A549 treated with Mapracorat at 1 μM for 4 hours (cell line): ENCODE data around the gene KLHL11. TPM values are rescaled to one million over a fixed set of nuclear protein-coding genes. Genes with fewer than 3 reads are reported as not detected.

Source experiments
- total RNA-seq: library from RNA; stranded (reverse); fragments of 200-300 nt; extraction: Qiagen RNA extraction; gene quantifications from 5 replicates; pipeline ENCODE4 v1.2.3, GENCODE V29; 2022

KLHL11 gene, protein sequence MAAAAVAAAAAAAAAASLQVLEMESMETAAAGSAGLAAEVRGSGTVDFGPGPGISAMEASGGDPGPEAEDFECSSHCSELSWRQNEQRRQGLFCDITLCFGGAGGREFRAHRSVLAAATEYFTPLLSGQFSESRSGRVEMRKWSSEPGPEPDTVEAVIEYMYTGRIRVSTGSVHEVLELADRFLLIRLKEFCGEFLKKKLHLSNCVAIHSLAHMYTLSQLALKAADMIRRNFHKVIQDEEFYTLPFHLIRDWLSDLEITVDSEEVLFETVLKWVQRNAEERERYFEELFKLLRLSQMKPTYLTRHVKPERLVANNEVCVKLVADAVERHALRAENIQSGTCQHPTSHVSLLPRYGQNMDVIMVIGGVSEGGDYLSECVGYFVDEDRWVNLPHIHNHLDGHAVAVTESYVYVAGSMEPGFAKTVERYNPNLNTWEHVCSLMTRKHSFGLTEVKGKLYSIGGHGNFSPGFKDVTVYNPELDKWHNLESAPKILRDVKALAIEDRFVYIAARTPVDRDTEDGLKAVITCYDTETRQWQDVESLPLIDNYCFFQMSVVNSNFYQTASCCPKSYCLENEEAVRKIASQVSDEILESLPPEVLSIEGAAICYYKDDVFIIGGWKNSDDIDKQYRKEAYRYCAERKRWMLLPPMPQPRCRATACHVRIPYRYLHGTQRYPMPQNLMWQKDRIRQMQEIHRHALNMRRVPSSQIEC
- 2.0 to 3.0 TPM (median 2.9 TPM) in 5 replicates for total RNA-seq

DNA sequence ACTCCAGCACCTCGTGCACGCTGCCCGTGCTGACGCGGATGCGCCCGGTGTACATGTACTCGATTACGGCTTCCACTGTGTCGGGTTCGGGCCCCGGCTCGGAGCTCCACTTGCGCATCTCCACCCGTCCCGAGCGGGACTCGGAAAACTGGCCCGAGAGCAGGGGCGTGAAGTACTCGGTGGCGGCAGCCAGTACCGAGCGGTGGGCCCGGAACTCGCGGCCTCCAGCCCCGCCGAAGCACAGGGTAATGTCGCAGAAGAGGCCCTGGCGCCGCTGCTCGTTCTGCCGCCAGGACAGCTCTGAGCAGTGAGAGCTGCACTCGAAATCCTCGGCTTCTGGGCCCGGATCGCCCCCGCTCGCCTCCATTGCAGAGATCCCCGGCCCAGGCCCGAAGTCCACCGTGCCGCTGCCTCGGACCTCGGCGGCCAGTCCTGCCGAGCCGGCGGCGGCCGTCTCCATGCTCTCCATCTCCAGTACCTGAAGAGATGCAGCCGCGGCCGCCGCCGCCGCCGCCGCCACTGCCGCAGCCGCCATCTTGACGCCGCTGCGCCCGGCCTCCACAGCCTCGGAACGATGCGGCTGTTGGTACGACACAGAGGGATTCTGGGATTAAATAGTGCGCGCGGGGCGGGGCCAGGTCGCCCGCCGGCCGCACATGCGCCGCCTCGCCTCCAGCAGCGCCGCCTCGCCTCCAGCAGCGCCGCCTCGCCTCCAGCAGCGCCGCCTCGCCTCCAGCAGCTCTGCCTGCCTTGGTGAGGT lies at the start of gene KLHL11:
TSS of gene KLHL11 (minus strand) at position 588 of the 760 bp plus-strand sequence. CDS start at position 535, 53 bp downstream.

DNA sequence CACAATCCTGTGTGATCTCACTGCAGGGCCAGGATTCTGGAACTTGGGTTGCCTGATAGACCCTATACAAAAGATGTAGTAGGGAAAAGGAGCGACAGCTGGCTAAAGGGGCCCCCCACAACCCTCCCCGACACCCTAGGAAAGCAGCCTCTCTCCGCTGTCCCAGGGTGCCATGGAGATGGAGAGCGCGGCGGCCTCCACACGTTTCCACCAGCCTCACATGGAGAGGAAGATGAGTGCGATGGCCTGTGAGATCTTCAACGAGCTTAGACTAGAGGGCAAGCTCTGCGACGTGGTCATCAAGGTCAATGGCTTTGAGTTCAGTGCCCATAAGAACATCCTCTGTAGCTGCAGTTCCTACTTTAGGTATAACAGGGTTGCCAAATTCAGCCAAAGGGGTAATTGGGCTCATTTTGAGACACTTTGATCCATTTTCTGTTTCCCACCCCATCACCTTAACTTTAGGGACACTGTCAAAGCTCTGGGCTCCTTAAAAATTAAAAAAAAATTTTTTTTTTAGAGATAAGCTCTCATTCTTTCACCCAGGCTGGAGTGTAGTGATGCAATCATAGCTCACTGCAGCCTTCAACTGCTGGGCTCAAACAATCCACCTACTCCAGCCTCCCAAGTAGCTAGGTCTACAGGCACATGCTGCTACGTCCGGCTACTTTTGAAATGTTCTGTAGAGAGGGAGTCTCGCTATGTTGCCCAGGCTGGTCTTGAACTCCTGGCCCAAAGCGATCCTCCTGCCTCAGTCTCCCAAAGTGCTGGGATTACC lies 27.3 kb downstream of the KLHL11 start, which contains the start of gene KLHL10:
TSS of gene KLHL10 (plus strand) at position 65 of the 778 bp plus-strand sequence. CDS start at position 173, 108 bp downstream.

DNA sequence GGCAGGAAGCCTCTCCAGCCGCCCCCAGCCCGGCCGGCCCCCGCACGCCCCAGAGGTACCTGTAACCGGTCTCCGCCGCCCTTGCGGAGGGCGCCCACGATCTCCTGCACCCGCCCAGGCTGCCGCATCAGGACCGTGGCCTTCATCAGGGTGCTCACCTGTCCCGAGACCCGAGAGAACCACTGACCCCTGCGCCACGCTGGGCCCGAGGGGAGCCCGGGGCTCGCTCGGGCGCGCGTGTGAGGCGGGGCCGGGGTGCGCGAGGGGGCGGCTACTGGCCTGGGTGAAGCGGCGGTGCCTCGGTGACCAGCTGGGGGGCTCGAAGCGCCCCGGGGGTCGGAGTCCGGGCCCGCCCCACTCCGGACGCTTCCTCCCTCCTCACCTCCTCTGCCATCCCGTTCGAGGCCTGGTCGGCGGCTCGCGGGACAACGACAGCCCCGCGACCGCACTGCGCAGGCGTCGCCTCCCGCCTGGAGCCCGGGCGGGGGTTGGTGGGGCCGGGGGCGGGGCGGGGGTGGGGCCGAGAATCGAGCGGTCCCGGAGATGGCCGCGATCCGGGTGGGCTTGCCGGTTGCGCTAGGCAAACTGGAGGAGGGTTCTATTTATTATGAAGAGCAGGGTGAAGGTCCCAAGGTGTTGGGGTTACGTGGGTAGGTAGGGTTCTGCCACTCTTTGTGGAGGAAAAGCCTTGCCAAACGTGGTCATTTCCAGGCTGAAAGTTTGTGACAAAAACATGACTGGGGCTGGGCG lies 29.2 kb downstream of the KLHL11 start, which contains the start of gene NT5C3B:
TSS of gene NT5C3B (minus strand) at position 433 of the 750 bp plus-strand sequence. CDS start at position 394, 39 bp downstream.

DNA sequence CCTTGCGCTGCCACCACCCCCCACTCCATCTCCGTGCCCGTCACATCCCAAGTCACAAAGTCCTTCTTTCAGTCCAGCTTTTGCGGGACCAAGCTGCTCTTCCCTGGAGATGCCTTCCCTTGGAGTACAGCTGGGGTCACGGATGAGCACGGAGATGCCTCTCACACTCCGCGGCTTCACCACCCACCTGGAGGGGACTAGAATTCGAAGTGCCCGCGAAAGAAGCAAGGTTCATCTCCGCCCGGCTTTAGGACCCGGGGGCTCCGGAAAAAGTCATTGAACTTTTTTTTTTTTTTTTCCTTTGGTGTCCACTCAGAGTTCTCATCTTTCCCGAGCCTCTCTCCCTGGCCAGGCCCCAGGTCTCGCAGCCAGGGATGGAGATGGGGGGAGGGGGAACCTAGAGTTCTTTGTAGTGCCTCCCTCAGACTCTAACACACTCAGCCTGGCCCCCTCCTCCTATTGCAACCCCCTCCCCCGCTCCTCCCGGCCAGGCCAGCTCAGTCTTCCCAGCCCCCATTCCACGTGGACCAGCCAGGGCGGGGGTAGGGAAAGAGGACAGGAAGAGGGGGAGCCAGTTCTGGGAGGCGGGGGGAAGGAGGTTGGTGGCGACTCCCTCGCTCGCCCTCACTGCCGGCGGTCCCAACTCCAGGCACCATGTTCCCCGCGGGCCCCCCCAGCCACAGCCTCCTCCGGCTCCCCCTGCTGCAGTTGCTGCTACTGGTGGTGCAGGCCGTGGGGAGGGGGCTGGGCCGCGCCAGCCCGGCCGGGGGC lies 52.7 kb downstream of the KLHL11 start, which contains the start of gene FKBP10:
TSS of gene FKBP10 (plus strand) at position 624 of the 771 bp plus-strand sequence. CDS start at position 655, 31 bp downstream.

DNA sequence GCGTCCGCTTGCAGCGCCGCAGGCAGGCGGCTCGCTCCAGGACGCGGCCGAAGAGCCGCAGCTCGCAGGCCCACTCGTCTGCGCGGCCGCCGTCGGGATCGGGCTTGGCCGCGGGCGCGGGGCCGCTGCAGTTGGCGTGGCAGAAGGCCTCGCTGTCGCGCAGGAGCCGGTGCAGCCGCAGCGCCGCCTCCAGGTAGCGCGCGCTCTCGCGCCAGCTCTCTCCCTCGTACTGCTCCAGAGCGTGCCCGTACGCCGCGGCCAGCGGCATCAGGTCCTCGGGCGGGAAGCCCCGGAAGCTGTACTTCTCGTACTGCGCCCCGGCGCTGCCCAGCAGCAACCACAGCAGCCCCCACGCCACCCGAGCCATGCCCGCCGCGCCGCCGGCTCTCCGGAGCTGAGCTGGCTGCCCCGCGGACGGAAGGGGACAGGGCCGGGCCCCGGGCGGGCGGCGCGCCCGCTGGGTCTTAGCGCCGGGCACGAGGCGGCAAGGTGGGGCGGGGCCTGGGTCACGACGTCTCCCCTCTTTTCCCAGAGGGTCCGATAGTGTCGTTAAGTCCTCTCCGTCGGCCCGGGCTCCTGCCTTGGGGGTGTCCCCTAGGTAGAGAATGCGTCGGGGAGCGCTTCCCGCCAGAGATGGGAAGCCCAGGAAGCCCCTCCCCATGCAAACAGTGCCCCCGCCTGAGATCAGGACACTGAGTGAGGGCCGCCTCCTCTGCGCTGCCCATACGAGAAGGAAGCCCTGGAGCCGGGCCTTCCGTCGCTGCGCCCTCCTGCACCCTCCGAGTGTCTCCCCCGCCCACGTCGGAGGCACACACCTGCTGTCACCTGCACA lies 53.5 kb downstream of the KLHL11 start, which contains the start of gene P3H4:
TSS of gene P3H4 (minus strand) at position 401 of the 832 bp plus-strand sequence. CDS start at position 367, 34 bp downstream.

Other genes starting within 250 kb of the KLHL11 start
- 0.66 to 1.0 TPM (median 0.83 TPM) in 5 replicates for gene KRT17, start 240.8 kb downstream of the KLHL11 start, total RNA-seq
- 1,203 to 1,690 TPM (median 1,363 TPM) in 5 replicates for gene EIF1, start 176.5 kb downstream of the KLHL11 start, total RNA-seq
- gene GAST, start 153.1 kb downstream of the KLHL11 start, total RNA-seq = 0.44 to 0.49 TPM in 2 of 5 replicates, not detected in the others
- 1.1 to 1.7 TPM (median 1.4 TPM) in 5 replicates for gene HAP1, start 130.8 kb downstream of the KLHL11 start, total RNA-seq
- 85.1 to 127 TPM (median 113 TPM) in 5 replicates for gene JUP, start 78.7 kb downstream of the KLHL11 start, total RNA-seq
- gene P3H4, start 53.5 kb downstream of the KLHL11 start, total RNA-seq = 25.6 to 36.5 TPM (median 33.6 TPM) in 5 replicates
- gene FKBP10, start 52.4 kb downstream of the KLHL11 start, total RNA-seq = 84.8 to 112 TPM (median 102 TPM) in 5 replicates
- 102 to 111 TPM (median 106 TPM) in 5 replicates for gene NT5C3B, start 29.2 kb downstream of the KLHL11 start, total RNA-seq
- 0.10 to 0.18 TPM (median 0.12 TPM) in 3 of 5 replicates, not detected in the others for gene KLHL10, start 27.6 kb downstream of the KLHL11 start, total RNA-seq
- gene ACLY, start 53.5 kb upstream of the KLHL11 start, total RNA-seq = 244 to 274 TPM (median 269 TPM) in 5 replicates
- gene ODAD4, start 65.2 kb upstream of the KLHL11 start, total RNA-seq = 1.2 to 1.8 TPM (median 1.4 TPM) in 5 replicates
- gene CNP, start 101.4 kb upstream of the KLHL11 start, total RNA-seq = 56.2 to 72.6 TPM (median 69.8 TPM) in 5 replicates
- 112 to 117 TPM (median 114 TPM) in 5 replicates for gene DNAJC7, start 152.0 kb upstream of the KLHL11 start, total RNA-seq
- gene NKIRAS2, start 154.7 kb upstream of the KLHL11 start, total RNA-seq = 41.3 to 47.2 TPM (median 43.7 TPM) in 5 replicates
- 0.50 to 0.84 TPM (median 0.68 TPM) in 5 replicates for gene C17orf113, start 185.2 kb upstream of the KLHL11 start, total RNA-seq
- 0.15 to 0.29 TPM (median 0.16 TPM) in 5 replicates for gene ZNF385C, start 233.1 kb upstream of the KLHL11 start, total RNA-seq
- 0.25 to 0.66 TPM (median 0.45 TPM) in 5 replicates for gene DHX58, start 247.3 kb upstream of the KLHL11 start, total RNA-seq